Mucosa of stomach (tissue), 1 donor: ENCODE data around the gene TOR2A.
A peak's percentile ranks its signal among the peaks of the same experiment; 100 is the strongest.
"Not testable (repeated sequence)": the region's sequence is repeated elsewhere in the genome, so short reads cannot be mapped to it uniquely, and the experiment has no call there.

ENCODE experiments used
- H3K27me3 ChIP-seq: one replicate; pipeline ENCODE4 v1.7.0; 2013; ENCODE audit warnings: mild to moderate bottlenecking, low read length; ENCODE audit not compliant: control insufficient read depth, insufficient read depth
- H3K36me3 ChIP-seq: one replicate; pipeline ENCODE4 v1.7.0; 2013; ENCODE audit warnings: low read length; ENCODE audit not compliant: control insufficient read depth, insufficient read depth
- H3K4me1 ChIP-seq: one replicate; pipeline ENCODE4 v1.7.0; 2013; ENCODE audit warnings: mild to moderate bottlenecking, low read length; ENCODE audit not compliant: control insufficient read depth, insufficient read depth
- H3K4me3 ChIP-seq: one replicate; pipeline ENCODE4 v1.7.0; 2013; ENCODE audit warnings: low read length
- H3K9ac ChIP-seq: one replicate; pipeline ENCODE4 v1.7.0; 2013; ENCODE audit warnings: mild to moderate bottlenecking, low read length, moderate library complexity
- H3K9me3 ChIP-seq: one replicate; pipeline ENCODE4 v1.7.0; 2013; ENCODE audit warnings: mild to moderate bottlenecking, low read length, moderate library complexity; ENCODE audit not compliant: control insufficient read depth
- donor health status: Pancreatic carcinoma.

The TOR2A gene

GRCh38 chr9:127734747-127735529 is at the start of gene TOR2A:
Gene TOR2A (minus strand): TSS chr9:127735294. CDS start chr9:127735270, 24 bp downstream.
- Histone ChIP-seq H3K9ac (peak within 1 kb of the TSS; percentile 80), H3K4me3 (peak within 1 kb of the TSS; percentile 80), H3K27me3 (no peaks in the 10 kb centered on the region), H3K9me3 (no peaks in the 10 kb centered on the region), H3K36me3 (no peaks in the 10 kb centered on the region), H3K4me1 (peaks cover 10% of the 10 kb centered on the region)

GRCh38 chr9:127783111-127784008 is 48.3 kb upstream of the TOR2A start:
- Histone ChIP-seq H3K4me1 (peaks cover 24% of the 10 kb centered on the region), H3K4me3 (no peak overlapping the region)

GRCh38 chr9:127781806-127782205 is 46.7 kb upstream of the TOR2A start:
- H3K9me3 ChIP-seq: no peaks in the 10 kb centered on the region
- H3K27me3 ChIP-seq: no peaks in the 10 kb centered on the region
- H3K36me3 ChIP-seq: no peaks in the 10 kb centered on the region
- no peak overlapping the region for H3K4me3 ChIP-seq
- peaks cover 11% of the 10 kb centered on the region for H3K4me1 ChIP-seq
- no peak overlapping the region for H3K9ac ChIP-seq

More at GRCh38 chr9:127783111-127784008, 48.3 kb upstream of the TOR2A start:
- Histone ChIP-seq H3K36me3 (peaks cover 6% of the 10 kb centered on the region), H3K27me3 (no peaks in the 10 kb centered on the region), H3K9me3 (no peaks in the 10 kb centered on the region), H3K9ac (no peak overlapping the region)

GRCh38 chr9:127780909-127781308 is 45.8 kb upstream of the TOR2A start:
- not testable (repeated sequence) for H3K9ac ChIP-seq, H3K27me3 ChIP-seq, H3K9me3 ChIP-seq, H3K36me3 ChIP-seq, H3K4me3 ChIP-seq
- H3K4me1 ChIP-seq: peaks cover 11% of the 10 kb centered on the region

GRCh38 chr9:127780126-127780885 is 45.2 kb upstream of the TOR2A start:
- Histone ChIP-seq H3K9me3 (no peaks in the 10 kb centered on the region), H3K9ac (no peak overlapping the region), H3K27me3 (no peaks in the 10 kb centered on the region), H3K4me1 (peaks cover 11% of the 10 kb centered on the region), H3K4me3 (no peak overlapping the region), H3K36me3 (no peaks in the 10 kb centered on the region)

- Histone ChIP-seq H3K9ac (no peak overlapping the region), H3K9me3 (no peaks in the 10 kb centered on the region), H3K4me3 (no peak overlapping the region), H3K4me1 (peaks cover 8% of the 10 kb centered on the region), H3K36me3 (no peaks in the 10 kb centered on the region), H3K27me3 (no peaks in the 10 kb centered on the region)
Measured at GRCh38 chr9:127779136-127779981, 44.3 kb upstream of the TOR2A start.

GRCh38 chr9:127778280-127779135 is 43.4 kb upstream of the TOR2A start, which contains the start of gene SH2D3C:
Gene SH2D3C (minus strand): TSS chr9:127778666. CDS start chr9:127778627, 39 bp downstream.
- Histone ChIP-seq H3K4me1 (peaks cover 4% of the 10 kb centered on the region), H3K36me3 (no peaks in the 10 kb centered on the region), H3K27me3 (no peaks in the 10 kb centered on the region), H3K9ac (no peak within 1 kb of the TSS), H3K4me3 (no peak within 1 kb of the TSS), H3K9me3 (no peaks in the 10 kb centered on the region)

GRCh38 chr9:127777368-127777980 is 42.4 kb upstream of the TOR2A start:
- no peaks in the 10 kb centered on the region for H3K27me3 ChIP-seq
- H3K4me3 ChIP-seq: no peak overlapping the region
- no peaks in the 10 kb centered on the region for H3K36me3 ChIP-seq
- no peak overlapping the region for H3K9ac ChIP-seq
- peaks cover 4% of the 10 kb centered on the region for H3K4me1 ChIP-seq
- no peaks in the 10 kb centered on the region for H3K9me3 ChIP-seq

GRCh38 chr9:127776924-127777289 is 41.8 kb upstream of the TOR2A start:
- H3K9me3 ChIP-seq: no peaks in the 10 kb centered on the region
- peaks cover 4% of the 10 kb centered on the region for H3K4me1 ChIP-seq
- no peaks in the 10 kb centered on the region for H3K36me3 ChIP-seq
- no peak overlapping the region for H3K4me3 ChIP-seq
- H3K9ac ChIP-seq: no peak overlapping the region
- no peaks in the 10 kb centered on the region for H3K27me3 ChIP-seq

- no peaks in the 10 kb centered on the region for H3K9me3 ChIP-seq
- H3K36me3 ChIP-seq: no peaks in the 10 kb centered on the region
- H3K27me3 ChIP-seq: no peaks in the 10 kb centered on the region
- no peak overlapping the region for H3K4me3 ChIP-seq
- no peak overlapping the region for H3K9ac ChIP-seq
- H3K4me1 ChIP-seq: peaks cover 4% of the 10 kb centered on the region
Measured at GRCh38 chr9:127776195-127776923, 41.3 kb upstream of the TOR2A start.
